HG02763 (cell line): ENCODE measurements around the gene SCLY.
"Not testable (repeated sequence)": the region's sequence is repeated elsewhere in the genome, so short reads cannot be mapped to it uniquely, and the experiment has no call there.

Source experiments
- ATAC-seq: cut with Tn5 transposase; IDR thresholded peaks from one replicate; pipeline ENCODE4 v1.9.1; 2021; ENCODE audit warnings: mild to moderate bottlenecking, moderate library complexity; ENCODE audit not compliant: unreplicated experiment

The SCLY gene, protein sequence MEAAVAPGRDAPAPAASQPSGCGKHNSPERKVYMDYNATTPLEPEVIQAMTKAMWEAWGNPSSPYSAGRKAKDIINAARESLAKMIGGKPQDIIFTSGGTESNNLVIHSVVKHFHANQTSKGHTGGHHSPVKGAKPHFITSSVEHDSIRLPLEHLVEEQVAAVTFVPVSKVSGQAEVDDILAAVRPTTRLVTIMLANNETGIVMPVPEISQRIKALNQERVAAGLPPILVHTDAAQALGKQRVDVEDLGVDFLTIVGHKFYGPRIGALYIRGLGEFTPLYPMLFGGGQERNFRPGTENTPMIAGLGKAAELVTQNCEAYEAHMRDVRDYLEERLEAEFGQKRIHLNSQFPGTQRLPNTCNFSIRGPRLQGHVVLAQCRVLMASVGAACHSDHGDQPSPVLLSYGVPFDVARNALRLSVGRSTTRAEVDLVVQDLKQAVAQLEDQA

GRCh38 chr2:238060542-238061314 lies at the start of gene SCLY:
SCLY (plus strand) TSS chr2:238061001; CDS start chr2:238061055, 54 bp downstream.
- peak; percentile 95 for ATAC-seq

DNA sequence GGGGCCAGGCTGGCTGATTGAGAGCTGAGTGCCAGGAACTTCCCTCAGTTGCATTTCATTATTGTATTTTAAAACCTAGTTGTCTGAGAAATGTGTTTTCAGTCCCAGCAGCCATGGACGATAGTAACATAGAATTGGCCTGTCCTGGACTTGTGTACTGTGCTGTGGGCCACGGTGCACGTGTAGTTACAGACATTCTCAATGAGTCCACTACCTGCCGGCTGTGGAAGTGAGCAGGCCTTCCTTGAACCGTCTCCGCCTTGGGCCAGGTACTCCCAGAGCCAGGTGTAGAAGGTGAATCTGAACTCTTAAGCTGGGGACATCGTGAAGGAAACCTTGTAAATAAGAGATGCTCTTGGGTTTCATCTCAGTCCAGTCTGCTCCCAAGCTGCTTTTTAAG lies 47.0 kb upstream of the SCLY start:
- no peak for ATAC-seq

DNA sequence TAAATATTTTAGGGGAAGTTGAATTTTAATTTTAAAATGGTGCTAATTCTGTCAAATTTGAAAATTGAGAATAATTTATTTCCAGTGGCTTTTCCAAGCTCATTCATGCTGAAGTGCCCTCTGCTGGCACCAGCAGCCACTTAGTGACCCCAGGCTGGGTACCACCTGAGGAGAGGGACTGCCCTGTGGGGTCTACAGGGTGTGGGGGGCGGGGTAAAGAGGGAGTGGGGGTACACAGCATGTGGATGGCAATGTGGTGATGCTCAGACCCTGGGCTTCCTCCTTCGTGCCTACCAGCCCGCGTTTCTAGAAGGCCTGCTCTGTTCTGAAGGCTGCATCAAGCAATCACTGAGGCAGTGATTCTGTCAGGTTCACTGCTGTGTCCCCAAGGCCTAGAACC lies 45.1 kb upstream of the SCLY start:
- no peak for ATAC-seq

GRCh38 chr2:238016526-238016925 lies 44.3 kb upstream of the SCLY start:
- ATAC-seq: no peak

GRCh38 chr2:238019962-238020361 lies 40.8 kb upstream of the SCLY start:
- no peak for ATAC-seq

DNA sequence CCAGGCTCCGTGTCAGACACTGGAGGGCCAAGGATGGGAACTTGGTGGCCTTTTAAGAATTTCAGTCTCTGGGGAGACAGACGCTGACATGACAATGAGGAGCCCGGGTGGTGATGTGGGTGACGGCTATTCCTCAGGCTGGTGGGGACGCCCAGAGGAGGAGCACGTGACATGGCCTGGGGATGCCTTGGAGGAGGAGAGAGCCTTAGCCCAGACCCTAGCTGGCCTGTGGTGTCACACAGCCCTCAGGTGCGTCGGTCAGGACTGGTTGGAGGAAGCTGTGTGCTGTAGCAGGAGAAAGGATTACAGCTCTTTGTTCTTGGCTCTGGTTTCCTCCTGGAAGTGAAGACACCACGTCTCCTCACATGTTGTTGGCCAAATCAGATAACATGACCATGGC lies 40.0 kb upstream of the SCLY start:
- ATAC-seq: no peak

DNA sequence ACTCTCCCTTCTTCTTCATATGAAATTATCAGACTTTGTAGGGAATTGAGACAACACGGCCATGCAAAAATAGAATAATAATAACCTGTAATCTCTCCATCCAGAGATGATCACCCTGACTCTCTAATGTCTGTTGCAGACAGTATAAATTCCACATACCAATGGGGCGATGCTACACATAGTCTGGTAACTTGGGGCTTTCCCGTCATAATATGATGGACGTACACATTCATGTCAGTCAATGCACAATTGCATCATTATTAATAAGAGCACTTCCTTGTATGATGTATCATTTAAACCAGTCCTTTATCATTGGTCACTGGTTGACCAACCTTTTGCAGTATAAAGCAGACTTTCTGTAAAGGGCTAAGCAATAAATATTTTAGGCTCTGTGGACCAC lies 39.5 kb upstream of the SCLY start:
- no peak for ATAC-seq

DNA sequence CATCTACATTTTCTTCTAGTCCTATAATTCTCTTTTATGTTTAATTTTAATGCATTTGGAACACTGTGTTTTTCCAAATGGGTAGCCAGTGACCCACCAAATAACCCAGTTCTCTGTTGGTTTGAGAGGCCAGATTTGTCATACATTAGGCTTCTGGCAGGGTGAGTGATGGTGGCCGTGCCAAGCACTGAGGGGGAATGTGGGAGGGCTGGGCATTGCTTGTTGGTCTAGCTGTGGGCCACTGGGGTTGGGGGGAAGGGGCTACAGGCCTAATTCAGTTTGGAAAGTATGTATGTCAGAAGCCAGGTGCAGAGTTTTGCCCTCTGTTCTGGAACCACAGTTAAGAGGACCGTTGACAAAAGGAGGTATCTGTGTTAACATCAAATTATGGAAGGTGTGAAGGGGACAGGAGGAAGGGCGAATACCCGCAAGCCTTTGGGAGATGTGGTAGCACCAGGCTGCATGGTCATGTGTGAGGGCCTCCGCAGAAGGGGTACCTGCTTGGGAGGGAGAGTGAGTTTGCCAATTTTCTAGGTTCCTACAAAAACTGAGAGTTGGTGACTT lies 38.1 kb upstream of the SCLY start:
- no peak for ATAC-seq

- no peak for ATAC-seq
Observed at GRCh38 chr2:238023608-238024007, 37.2 kb upstream of the SCLY start.

DNA sequence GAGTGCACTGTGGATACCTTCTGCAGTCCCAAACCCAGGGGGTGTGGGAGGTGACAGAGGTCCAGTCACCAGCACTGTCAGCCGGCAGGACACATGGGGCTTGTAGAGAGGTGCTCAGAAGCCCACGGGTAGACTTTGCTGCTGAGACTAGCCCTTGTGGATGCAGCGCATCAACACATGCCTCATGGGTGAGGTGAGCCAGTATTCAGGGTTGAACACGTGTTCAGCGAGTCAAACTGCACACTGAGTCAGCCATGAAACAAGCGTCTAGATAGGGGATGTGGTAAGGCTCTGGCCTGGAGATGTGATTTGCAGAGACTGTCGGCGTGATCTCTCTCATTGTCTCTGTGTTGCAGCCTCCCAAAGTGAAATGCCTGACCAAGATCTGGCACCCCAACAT lies 35.8 kb upstream of the SCLY start:
- no peak for ATAC-seq

DNA sequence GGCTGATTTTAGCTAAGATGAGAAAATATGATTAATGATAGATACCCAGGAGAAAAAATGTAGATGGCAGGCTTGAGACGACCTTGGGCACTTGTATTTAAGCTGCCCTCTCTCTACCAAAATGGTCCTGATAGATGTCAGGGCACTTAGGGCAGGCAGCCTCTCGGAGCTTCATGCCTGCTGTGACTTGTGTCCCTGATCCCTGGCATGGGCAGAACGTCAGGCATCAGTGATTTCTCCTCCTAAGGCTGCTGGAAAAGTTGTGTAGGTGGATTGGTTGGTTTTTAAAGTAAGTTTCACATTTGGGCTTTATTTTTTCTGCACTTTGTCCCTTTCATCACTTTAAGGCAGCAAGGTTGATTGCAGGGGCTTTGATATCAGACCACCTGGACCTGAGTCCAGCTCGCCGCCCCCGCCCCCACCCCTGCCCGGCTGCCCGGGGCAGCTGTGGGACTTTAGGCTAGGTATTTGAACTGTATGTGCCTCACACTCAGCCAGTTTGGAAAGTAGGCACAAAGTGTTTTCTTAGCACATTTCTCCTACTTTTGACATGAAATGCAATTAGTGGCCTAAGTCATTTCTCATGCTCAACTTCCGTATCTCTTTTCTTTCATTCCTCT lies 35.0 kb upstream of the SCLY start:
- no peak for ATAC-seq

DNA sequence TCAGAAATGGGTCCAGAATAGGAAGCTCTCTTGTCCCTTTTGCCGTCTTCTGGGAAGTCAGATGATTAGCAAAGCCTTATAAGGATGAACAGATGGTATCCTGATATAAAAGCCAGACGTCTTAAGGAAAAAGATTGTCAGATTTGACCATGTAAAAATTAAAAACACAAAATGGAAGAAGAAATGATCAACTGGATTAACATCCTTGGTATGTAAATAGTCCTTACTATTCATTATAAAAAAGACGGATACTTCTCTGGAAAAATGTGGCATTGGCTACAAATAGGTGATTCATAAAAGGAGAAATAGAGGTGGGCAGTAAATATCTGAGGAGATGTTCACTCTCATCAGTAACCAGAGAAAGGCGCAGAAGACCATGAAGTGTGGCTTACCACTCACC lies 33.7 kb upstream of the SCLY start:
- ATAC-seq: no peak

- ATAC-seq: no peak
Observed at GRCh38 chr2:238027591-238028415, 33.0 kb upstream of the SCLY start.

DNA sequence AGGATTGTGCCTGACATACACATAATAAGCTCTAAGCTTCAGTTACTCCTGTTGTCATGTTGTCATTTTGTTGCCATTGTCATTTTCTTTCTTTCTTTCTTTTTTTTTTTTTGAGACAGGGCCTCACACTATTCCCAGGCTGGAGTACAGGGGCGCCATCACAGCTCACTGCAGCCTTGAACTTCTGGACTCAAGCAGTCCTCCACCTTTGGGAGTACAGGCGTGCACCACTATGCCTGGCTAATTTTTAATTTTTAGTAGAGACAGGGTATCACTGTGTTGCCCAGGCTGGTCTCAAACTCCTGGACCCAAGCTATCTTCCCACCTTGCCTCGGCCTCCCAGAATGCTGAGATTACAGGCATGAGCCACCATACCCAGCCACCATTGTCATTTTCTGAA lies 30.9 kb upstream of the SCLY start:
- no peak for ATAC-seq

- no peak for ATAC-seq
Observed at GRCh38 chr2:238030422-238031155, 30.2 kb upstream of the SCLY start.

DNA sequence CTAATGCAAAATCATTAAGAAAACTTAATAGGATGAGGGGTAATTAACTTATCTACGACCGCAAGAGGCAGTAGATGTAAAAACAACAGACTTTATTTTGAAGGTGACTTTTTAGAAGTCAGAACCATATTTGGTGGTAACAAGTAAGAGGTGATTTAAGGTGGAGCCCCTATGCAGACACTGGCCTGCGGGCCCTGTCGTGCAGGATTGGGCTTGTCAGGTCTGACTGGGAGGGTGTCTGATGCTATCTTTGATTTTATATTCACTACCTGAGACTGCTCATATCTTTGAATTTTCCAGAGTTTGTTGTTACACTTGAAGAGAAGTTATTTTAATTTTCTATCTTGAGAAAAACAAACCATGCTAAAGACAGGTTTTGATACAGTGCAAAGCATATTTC lies 29.1 kb upstream of the SCLY start:
- ATAC-seq: no peak

GRCh38 chr2:238032755-238033337 lies 28.0 kb upstream of the SCLY start:
- ATAC-seq: no peak

DNA sequence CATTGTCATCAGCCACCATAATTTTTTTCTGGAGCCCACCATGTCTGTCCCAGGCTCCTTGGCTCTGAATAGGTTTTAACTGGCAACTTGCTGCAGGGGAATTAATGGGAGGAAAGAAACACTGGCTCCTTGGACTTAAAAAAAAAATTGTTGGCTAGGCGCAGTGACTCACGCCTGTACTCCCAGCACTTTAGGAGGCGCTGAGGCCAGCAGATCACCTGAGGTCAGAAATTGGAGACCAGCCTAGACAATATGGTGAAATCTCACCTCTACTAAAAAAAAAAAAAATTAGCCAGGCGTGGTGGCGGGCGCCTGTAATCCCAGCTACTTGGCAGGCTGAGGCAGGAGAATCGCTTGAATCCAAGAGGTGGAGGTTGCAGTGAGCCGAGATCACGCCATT lies 26.8 kb upstream of the SCLY start:
- not testable (repeated sequence) for ATAC-seq

GRCh38 chr2:238038203-238038602 lies 22.6 kb upstream of the SCLY start:
- no peak for ATAC-seq

- ATAC-seq: no peak
Observed at GRCh38 chr2:238039151-238039550, 21.6 kb upstream of the SCLY start.
